Superior temporal gyrus (tissue), 1 donor: ENCODE data around the gene MRNIP.
A peak's percentile ranks its signal among the peaks of the same experiment; 100 is the strongest.

ENCODE experiments used
- DNase-seq: peaks from one replicate; pipeline ENCODE4 v3.0.0-alpha.2; 2016; ENCODE audit errors: extremely low spot score

MRNIP gene

DNA sequence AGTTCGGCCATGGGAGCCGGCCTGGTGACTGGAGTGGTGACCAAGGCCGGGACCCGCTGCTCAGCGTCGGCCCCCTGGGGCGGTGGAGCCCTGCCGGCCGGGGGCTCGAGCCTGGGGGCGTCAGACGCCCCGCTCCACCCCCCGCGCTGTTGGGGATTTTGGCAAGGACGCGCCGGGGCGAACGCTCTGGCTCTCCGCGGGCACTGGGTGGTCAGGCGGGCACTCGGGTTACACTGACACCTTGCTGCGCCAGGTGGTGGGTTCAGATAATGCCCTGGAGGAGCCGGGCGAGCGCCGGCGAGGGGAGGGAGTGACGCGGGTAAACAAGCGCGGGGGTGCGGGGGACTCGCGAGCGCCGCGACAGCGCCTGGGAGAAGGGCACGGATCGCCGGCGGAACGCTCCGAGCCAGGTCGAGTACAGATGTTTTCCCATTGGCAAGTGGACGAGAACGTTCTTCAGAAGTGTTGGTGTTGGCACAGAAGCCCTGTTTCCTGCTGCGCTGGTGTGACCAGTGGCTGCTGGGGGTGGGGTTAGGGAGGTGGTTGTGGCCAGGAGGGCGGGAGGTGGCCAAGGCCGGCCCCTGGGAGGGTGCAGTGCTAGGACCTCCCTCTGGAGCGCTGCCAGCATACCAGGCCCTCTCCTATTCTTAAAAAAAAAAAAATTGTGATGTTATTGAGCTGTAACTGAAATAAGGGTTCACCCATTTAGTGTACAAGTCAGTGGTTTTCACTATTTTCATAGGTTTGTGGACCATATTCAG, 37.1 kb downstream of the MRNIP start:
- DNase-seq, result peak; percentile 88

DNA sequence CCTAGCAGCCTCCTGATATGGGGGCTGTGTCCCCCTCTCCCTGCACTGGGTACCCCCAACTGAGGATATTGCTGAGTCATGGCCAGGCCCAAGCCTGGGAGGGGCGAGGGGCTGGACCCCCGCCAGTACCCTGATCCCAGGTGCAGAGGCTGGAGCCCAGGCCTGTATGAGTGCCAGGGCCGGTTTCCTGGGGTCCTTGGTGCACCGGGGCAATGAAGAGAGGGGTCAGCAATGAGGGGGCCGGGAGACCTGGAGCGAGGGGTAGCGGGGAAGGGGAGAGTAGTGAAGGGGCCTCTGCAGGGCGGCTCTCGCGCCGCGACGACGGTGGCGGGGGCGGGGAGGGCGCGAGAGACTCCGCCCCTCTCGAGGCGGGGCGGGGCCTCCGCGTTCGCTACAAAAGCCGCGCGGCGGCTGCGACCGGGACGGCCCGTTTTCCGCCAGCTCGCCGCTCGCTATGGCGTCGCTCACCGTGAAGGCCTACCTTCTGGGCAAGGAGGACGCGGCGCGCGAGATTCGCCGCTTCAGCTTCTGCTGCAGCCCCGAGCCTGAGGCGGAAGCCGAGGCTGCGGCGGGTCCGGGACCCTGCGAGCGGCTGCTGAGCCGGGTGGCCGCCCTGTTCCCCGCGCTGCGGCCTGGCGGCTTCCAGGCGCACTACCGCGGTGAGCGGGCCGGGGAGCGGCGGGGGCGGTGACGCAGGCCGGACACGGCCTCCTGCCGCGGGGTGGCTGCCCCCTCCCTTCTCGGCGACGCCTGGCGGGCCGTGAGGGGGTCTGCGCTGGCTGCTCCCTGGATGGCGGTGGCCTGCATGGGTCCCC, 37.9 kb downstream of the MRNIP start, which contains the start of gene SQSTM1:
TSS of gene SQSTM1 (plus strand) at position 423 of the 815 bp plus-strand sequence. CDS start at position 455, 32 bp downstream.
- peak; percentile 91 for DNase-seq

- DNase-seq, result peak; percentile 36
Measured at GRCh38 chr5:179820127-179820482, 38.5 kb downstream of the MRNIP start.

DNA sequence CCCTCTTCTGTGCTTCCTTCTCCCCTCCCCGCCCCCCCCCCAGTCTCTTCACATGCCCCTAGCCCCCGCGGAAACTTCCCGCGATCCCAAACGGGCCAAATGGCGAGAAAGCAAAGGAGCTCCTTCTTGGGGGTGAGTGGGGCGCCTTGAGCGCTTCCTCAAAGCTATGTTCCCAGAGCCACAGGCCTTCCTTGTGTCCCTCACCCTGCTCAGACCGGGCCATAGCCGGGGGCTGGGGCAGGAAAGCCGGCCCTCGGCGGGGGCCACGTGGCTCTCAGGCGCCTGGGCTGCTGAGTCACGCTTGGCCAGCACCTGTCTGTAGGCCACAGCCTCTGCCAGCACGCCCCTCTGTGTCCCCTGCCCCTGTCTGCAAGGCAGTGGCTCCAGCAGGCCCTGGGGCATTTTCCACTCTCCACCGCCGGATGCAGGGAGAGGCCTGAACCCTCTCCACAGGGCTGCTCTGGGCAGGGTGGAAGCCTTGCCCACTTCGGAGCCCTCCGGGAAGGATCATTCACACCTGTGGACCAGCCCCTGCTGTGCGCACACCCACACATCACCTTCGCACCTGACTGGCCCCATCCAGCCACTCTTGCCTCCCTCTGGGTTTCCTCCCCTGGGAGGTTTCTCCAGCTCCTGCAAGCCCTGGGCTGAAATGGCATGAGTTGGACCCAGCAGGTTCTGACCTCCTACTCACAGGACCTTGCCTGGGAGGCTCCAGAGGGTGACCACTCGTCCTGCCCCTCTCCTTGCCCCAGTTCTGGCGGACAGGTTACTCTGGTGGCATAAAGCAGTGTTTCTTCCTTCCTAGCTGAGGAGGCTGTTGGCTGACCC, 39.1 kb downstream of the MRNIP start:
- peak; percentile 70 for DNase-seq

DNA sequence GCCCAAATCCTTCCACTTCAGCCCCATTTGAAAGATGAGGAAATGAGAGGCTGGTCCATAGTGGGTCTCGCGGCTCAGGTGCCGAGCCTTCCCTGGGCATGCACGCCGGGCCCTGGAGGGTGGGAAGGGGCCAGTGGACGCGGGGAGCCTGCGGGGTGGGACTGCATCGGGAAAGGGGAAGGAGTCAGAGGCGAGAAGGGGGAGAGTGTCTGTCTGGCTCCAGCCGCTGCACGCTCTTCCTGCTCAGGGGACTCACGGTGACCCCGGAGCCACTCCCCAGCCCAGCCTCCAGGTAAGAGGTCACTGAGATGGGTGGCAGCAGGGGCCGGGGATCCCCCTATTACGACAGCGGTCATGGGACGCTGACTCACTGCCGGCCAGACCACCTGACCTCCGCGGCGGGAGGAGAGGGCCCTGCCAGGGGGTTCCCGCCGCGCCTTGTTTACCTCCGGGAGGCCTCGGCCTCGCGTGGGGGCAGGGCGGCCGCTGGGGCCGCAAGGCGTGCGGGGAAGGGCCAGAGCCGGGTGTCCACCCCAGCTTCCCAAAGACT, 39.8 kb downstream of the MRNIP start:
- peak; percentile 93 for DNase-seq

DNA sequence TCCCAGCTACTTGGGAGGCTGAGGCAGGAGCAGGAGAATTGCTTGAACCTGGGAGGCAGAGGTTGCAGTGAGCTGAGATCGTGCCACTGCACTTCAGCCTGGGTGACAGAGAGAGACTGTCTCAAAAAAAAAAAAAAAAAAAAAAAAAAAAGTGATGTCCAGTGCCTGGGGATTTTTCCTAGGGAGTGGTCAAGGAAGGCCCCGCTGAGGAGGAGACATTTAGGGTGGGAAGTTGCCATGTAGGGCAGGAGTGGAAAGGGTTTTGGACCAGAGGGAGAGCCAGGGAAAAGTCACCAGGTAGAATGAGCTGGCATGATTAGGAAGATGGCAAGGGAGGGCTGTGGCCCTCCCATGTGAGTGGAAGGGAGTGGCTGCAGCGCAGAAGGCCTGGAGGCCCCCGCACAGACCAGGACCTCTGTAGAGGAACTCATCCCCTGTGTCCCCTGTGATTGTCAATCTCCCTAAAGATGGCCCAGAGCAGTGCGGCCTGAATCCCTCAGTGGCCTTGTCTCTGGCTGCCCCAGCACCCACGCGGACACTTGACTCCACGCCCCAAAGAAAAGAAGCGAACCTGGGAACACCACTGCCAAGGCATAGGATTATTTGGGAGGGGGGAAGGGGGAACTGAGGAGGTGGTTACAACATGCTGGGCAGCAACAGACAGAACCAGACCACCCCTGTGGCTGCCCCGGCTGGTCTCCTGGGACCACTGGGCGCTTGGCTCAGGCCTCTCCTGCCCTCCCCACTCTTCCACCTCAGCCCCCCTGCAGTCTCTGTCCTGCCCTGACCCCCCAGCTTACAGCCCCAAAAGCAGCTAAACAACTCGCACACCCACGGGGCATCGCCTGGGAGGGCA, 40.5 kb downstream of the MRNIP start:
- DNase-seq, result no peak

- no peak for DNase-seq
Measured at GRCh38 chr5:179817470-179817840, 41.2 kb downstream of the MRNIP start.

GRCh38 chr5:179816796-179817469, 41.7 kb downstream of the MRNIP start:
- no peak for DNase-seq

- DNase-seq, result no peak
Measured at GRCh38 chr5:179816401-179816795, 42.2 kb downstream of the MRNIP start.

- no peak for DNase-seq
Measured at GRCh38 chr5:179815491-179816249, 42.9 kb downstream of the MRNIP start.

DNA sequence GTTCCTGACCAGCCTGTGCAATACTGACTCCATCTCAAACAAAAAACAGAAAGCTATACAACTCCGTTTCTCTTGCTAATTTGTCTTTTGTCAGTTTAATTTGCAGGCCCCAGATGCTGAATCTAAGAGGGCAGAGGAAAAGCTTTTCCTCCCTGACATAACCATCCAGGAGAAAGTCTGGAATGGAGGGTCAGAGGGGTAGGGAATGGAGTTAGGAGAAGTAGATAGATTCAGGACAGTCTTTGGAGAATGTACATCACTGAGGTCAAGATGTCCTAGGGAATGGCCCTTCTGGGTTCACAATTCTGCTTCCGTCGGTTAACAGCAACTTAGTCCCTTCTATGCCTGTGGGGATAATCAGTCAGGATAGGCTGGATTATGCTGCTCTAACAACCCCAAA, 44.5 kb downstream of the MRNIP start:
- no peak for DNase-seq

GRCh38 chr5:179812997-179813607, 45.5 kb downstream of the MRNIP start:
- DNase-seq, result no peak

GRCh38 chr5:179812135-179812825, 46.3 kb downstream of the MRNIP start:
- DNase-seq, result no peak

DNA sequence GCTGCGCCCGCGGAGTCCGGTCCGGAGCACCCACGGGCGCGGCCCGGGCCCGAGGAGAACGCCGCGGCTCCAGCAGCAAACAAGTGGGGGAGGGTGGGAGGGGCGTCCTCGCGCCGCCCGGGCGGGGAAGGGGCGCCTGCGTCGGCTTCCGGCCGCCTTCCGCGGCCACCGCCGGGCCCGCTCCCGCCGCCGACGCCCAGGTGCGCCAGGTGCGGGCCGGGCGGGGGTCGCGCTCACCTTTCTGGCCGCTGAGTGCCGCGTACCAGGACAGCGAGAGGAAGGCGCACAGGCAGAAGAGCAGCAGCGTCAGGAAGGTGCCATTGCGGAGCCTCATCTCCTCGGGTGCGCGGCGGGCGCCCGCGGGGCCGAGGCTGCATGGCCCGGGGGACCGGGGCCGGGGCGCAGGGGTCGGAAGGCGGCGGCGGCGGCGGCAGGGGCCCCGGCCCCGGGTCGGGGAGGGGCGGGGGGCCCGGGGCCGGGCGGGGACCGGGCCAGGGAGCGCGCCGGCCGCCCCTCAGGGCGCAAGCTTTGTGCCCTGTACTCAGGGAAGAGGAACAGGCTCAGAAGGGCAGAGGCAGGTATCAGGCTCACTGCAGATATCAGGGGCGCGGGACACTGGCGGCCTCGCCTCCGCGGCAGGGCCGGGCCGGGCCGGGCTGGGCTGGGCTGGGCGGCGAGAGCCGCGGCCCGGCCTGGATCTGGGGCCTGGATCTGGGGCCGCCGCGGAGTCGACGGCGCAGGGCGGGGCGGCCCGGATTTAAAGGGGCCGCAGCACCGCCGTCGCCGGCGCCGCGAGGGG, 52.2 kb downstream of the MRNIP start, which contains the start of gene MGAT4B:
TSS of gene MGAT4B (minus strand) at position 617 of the 799 bp plus-strand sequence. CDS start at position 334, 283 bp downstream.
- DNase-seq, result peak; percentile 63

- no peak for DNase-seq
Measured at GRCh38 chr5:179805529-179806249, 52.9 kb downstream of the MRNIP start.

DNA sequence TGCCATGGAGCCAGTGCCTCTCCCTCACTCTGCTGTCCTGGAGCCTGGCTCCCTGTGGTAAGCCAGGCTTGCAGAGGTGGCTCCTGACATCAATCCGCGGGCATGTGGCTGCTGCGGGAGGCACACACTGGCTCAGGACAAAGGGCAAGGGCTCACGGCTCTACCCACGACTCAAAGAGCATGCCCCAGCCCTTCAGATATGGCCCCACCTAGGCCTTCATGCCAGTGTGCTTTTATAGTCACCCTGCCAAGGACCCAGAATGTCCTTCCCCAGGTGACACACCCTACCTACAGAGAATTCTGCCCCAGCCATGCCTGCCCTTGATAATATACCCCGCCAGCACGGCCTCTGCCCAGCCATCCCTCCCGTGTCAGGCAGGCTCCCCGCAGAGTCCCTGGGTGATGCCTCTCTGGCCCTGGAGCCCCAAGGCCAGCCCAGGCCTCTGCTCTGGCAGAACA, 53.5 kb downstream of the MRNIP start:
- DNase-seq, result no peak

GRCh38 chr5:179804555-179804947, 54.1 kb downstream of the MRNIP start:
- DNase-seq, result no peak
